ENCODE data around the gene TSPAN11. TPM values are rescaled to one million over a fixed set of nuclear protein-coding genes. Genes with fewer than 3 reads are reported as not detected.

Gene TSPAN11
- total RNA-seq, 2 experiments from 2014 or later: not detected

- POLR2A ChIA-PET: no interaction called here
- H3K4me3 Mint-ChIP-seq: no peak overlapping the region
These were observed 669 bp downstream of the TSPAN11 start for GRCh38 chr12:30927222-30927611.

GRCh38 chr12:30928356-30929244 lies 2.1 kb downstream of the TSPAN11 start:
- CTCF ChIA-PET: no interaction called here
- Mint-ChIP-seq H3K27ac (no peak overlapping the region), H3K9me3 (no peaks in the 10 kb centered on the region), H3K4me3 (no peak overlapping the region), H3K4me1 (no peaks in the 10 kb centered on the region), H3K36me3 (ENCODE audit: low read depth) (no peaks in the 10 kb centered on the region), H3K27me3 (peaks cover 48% of the 10 kb centered on the region)
- POLR2A ChIA-PET: no interaction called here
- DNase-seq: no peak

More at GRCh38 chr12:30927222-30927611, 669 bp downstream of the TSPAN11 start:
- H3K36me3 Mint-ChIP-seq (ENCODE audit: low read depth): no peaks in the 10 kb centered on the region
- CTCF ChIA-PET: no interaction called here
- H3K9me3 Mint-ChIP-seq: no peaks in the 10 kb centered on the region
- DNase-seq: no peak
- no peaks in the 10 kb centered on the region for H3K4me1 Mint-ChIP-seq
- H3K27me3 Mint-ChIP-seq: peaks cover 54% of the 10 kb centered on the region
- no peak overlapping the region for H3K27ac Mint-ChIP-seq

- POLR2A ChIA-PET: no interaction called here
- no peaks in the 10 kb centered on the region for H3K4me1 Mint-ChIP-seq
- no peak overlapping the region for H3K4me3 Mint-ChIP-seq
- no peaks in the 10 kb centered on the region for H3K36me3 Mint-ChIP-seq (ENCODE audit: low read depth)
- H3K9me3 Mint-ChIP-seq: no peaks in the 10 kb centered on the region
- DNase-seq: no peak
- peaks cover 36% of the 10 kb centered on the region for H3K27me3 Mint-ChIP-seq
- no peak overlapping the region for H3K27ac Mint-ChIP-seq
- CTCF ChIA-PET: no interaction called here
These were observed 3.7 kb downstream of the TSPAN11 start for GRCh38 chr12:30930238-30930637.

GRCh38 chr12:30930641-30931040 lies 4.1 kb downstream of the TSPAN11 start:
- H3K36me3 Mint-ChIP-seq (ENCODE audit: low read depth): no peaks in the 10 kb centered on the region
- H3K9me3 Mint-ChIP-seq: no peaks in the 10 kb centered on the region
- no peak for DNase-seq
- ChIA-PET POLR2A (no interaction called here), CTCF (no interaction called here)
- no peak overlapping the region for H3K27ac Mint-ChIP-seq
- peaks cover 32% of the 10 kb centered on the region for H3K27me3 Mint-ChIP-seq
- no peak overlapping the region for H3K4me3 Mint-ChIP-seq
- no peaks in the 10 kb centered on the region for H3K4me1 Mint-ChIP-seq

DNA sequence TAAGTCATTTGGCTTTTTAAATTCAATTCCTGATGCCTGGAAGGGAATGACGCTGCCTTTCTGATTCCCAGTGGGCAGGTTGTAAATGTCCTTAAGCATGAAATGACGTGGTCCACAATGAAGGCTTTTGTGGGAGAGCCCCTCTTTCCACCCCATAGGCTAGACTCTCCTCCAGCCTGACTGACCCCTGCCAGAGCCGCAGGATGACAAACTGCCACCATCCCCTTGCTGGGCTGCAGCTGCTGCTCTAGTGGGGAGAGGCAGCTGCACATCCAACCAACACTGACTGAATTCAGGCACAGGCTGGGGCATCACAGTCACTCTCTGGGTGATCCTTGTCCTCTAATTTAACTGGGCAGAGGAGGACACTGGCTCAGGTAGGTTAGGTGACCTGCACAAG lies 6.3 kb downstream of the TSPAN11 start:
- ChIA-PET POLR2A (no interaction called here), CTCF (no interaction called here)
- H3K27me3 Mint-ChIP-seq: peaks cover 20% of the 10 kb centered on the region
- H3K4me1 Mint-ChIP-seq: no peaks in the 10 kb centered on the region
- H3K27ac Mint-ChIP-seq: no peak overlapping the region
- no peaks in the 10 kb centered on the region for H3K36me3 Mint-ChIP-seq (ENCODE audit: low read depth)
- DNase-seq: no peak
- H3K9me3 Mint-ChIP-seq: no peaks in the 10 kb centered on the region
- no peak overlapping the region for H3K4me3 Mint-ChIP-seq

- POLR2A ChIA-PET: no interaction called here
- DNase-seq: no peak
- Mint-ChIP-seq H3K36me3 (ENCODE audit: low read depth) (no peaks in the 10 kb centered on the region), H3K4me1 (no peaks in the 10 kb centered on the region), H3K9me3 (no peaks in the 10 kb centered on the region), H3K27me3 (peaks cover 9% of the 10 kb centered on the region), H3K4me3 (no peak overlapping the region), H3K27ac (no peak overlapping the region)
- CTCF ChIA-PET: no interaction called here
These were observed 8.3 kb downstream of the TSPAN11 start for GRCh38 chr12:30934811-30935210.

- DNase-seq: no peak
- ChIA-PET POLR2A (no interaction called here), CTCF (interaction anchor here (0.6 kb wide), 1 partner anchor 1411 kb away, joined by 4 read pairs; no protein-coding TSS in a partner anchor)
- Mint-ChIP-seq H3K4me1 (no peaks in the 10 kb centered on the region), H3K4me3 (no peak overlapping the region), H3K9me3 (no peaks in the 10 kb centered on the region), H3K27me3 (peaks cover 9% of the 10 kb centered on the region), H3K36me3 (ENCODE audit: low read depth) (no peaks in the 10 kb centered on the region), H3K27ac (no peak overlapping the region)
These were observed 9.5 kb downstream of the TSPAN11 start for GRCh38 chr12:30936036-30936435.

GRCh38 chr12:30939234-30939633 lies 12.7 kb downstream of the TSPAN11 start:
- Mint-ChIP-seq H3K9me3 (no peaks in the 10 kb centered on the region), H3K4me3 (no peak overlapping the region)
- CTCF ChIA-PET: no interaction called here

DNA sequence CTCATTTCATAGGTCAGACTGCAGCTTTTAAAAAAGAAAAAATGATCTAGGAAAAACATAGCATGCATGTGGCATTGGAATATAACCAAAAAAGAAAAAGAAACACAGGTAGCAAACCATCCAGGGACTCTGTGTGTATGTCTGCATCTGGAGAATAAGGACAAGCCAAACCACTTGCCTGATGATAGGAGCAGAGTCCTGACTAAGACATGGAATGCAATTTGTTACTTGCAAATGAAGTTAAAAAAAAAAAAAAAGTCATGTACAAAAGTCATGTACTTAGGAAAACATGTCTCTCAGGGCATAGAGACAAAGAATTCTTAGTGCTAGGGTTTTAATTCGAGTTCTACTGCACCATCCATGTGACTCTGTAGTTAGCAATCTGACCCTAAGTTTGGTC lies 15.9 kb downstream of the TSPAN11 start:
- Mint-ChIP-seq H3K36me3 (ENCODE audit: low read depth) (no peaks in the 10 kb centered on the region), H3K9me3 (no peaks in the 10 kb centered on the region), H3K27ac (no peak overlapping the region), H3K27me3 (peaks cover 7% of the 10 kb centered on the region), H3K4me3 (no peak overlapping the region), H3K4me1 (no peaks in the 10 kb centered on the region)
- no peak for DNase-seq
- CTCF ChIA-PET: no interaction called here
- POLR2A ChIA-PET: no interaction called here

More at GRCh38 chr12:30939234-30939633, 12.7 kb downstream of the TSPAN11 start:
- Mint-ChIP-seq H3K4me1 (no peaks in the 10 kb centered on the region), H3K36me3 (ENCODE audit: low read depth) (no peaks in the 10 kb centered on the region), H3K27me3 (peaks cover 11% of the 10 kb centered on the region), H3K27ac (no peak overlapping the region)
- POLR2A ChIA-PET: no interaction called here
- DNase-seq: no peak

DNA sequence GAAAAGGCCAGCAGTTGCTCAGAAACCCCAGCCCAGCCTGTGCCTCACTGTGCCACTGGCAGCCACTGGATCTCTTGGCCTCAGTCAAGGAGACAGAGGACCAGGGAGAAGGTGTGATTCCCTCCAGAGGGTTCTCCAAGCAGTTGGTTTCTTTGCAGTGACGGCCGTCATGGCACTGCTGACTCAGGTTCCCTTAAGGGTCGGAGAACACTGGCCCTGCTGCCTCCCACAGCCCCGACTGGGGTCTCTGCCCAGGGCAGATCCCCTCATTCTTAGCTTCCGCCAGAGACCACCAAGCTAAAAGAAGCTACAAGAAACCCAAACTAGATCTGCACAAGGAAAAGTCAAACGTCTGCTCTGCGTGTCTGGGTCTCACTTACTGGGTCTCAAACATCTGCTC lies 16.4 kb downstream of the TSPAN11 start:
- no peaks in the 10 kb centered on the region for H3K36me3 Mint-ChIP-seq (ENCODE audit: low read depth)
- H3K4me1 Mint-ChIP-seq: no peaks in the 10 kb centered on the region
- ChIA-PET CTCF (no interaction called here), POLR2A (no interaction called here)
- no peak for DNase-seq
- H3K9me3 Mint-ChIP-seq: no peaks in the 10 kb centered on the region
- no peak overlapping the region for H3K27ac Mint-ChIP-seq
- H3K4me3 Mint-ChIP-seq: no peak overlapping the region
- peaks cover 9% of the 10 kb centered on the region for H3K27me3 Mint-ChIP-seq

DNA sequence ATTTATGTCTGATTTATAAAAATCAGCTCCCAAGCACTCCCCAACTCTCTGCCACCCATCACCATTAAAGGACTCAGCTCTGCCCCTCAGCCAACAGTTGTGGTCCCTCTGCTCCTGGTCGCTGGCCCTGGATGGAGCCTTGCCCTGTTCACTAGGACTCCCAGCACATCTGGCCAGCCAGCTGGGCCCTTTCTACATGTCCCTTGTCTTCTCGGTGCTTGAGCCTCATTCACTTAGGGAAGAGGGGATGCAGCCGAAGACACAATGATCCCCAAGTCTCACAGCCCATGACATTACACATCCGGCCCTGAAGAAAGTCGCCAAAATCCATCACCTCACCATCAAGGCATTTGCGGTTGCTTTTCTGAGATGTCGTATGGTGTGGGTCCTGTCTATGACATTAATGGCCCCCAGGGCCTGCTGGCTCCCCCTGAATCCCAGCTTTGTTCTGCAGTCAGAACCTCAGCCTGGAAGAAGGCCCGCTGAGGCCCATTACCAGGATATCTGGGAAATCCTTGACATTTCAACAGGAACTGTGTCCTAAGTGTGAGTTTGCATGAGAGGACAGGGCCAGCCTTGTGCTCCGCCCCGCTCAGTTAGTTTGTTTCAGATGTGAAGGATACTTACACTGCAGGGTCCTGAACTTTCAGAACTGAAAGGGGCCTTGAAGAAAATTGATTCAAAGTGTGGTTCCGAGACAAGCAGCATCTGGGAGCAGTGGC lies 19.1 kb downstream of the TSPAN11 start:
- POLR2A ChIA-PET: no interaction called here
- CTCF ChIA-PET: no interaction called here
- no peak overlapping the region for H3K4me3 Mint-ChIP-seq
- no peaks in the 10 kb centered on the region for H3K4me1 Mint-ChIP-seq
- H3K27me3 Mint-ChIP-seq: peaks cover 12% of the 10 kb centered on the region
- DNase-seq: no peak
- H3K9me3 Mint-ChIP-seq: no peaks in the 10 kb centered on the region
- H3K27ac Mint-ChIP-seq: no peak overlapping the region
- no peaks in the 10 kb centered on the region for H3K36me3 Mint-ChIP-seq (ENCODE audit: low read depth)

DNA sequence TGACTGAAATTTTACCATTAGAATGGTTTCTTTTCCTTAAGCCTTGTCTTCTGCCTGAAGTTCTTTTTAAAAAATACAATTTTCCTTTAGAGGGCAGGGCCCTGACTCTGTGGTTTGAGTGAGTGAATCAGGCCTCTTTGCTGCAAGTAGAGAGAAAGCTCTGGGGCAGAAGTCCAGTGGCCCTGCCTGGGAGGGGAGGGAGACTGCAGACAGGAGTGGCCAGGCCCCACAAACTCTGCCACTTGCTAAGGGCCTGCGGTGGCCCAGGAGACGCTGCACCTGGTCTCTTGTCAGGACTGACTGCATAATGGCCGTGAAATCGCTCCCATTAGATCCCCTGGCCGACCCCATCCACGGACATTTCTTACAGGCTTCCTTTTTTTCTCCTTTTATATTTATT lies 25.5 kb downstream of the TSPAN11 start:
- no peak overlapping the region for H3K27ac Mint-ChIP-seq
- no peaks in the 10 kb centered on the region for H3K9me3 Mint-ChIP-seq
- CTCF ChIA-PET: no interaction called here
- peaks cover 11% of the 10 kb centered on the region for H3K27me3 Mint-ChIP-seq
- H3K4me3 Mint-ChIP-seq: no peak overlapping the region
- POLR2A ChIA-PET: no interaction called here
- H3K4me1 Mint-ChIP-seq: peaks cover 4% of the 10 kb centered on the region
- no peaks in the 10 kb centered on the region for H3K36me3 Mint-ChIP-seq (ENCODE audit: low read depth)
- no peak for DNase-seq

DNA sequence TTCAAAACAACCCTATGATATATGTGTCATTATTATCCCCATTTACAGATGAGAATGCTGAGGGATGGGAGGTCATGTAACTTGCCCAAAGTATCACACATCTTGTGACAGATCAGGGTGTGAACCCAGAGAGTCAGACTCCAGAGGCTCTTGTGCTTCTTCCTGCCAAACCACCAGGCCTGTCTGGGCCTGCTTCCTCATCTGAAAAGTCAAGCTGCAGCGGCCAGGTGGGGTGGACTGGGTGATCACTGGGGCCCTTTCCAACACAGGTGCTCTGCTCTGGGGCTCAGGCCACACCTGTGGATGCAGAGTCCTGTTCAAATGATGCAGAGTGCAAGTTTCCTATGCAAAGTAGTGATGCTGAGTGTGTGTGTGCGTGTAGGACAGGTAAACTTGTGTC lies 26.7 kb downstream of the TSPAN11 start:
- Mint-ChIP-seq H3K27ac (no peak overlapping the region), H3K36me3 (ENCODE audit: low read depth) (no peaks in the 10 kb centered on the region), H3K27me3 (peaks cover 7% of the 10 kb centered on the region), H3K4me1 (peaks cover 4% of the 10 kb centered on the region), H3K9me3 (no peaks in the 10 kb centered on the region), H3K4me3 (no peak overlapping the region)
- POLR2A ChIA-PET: no interaction called here
- CTCF ChIA-PET: no interaction called here
- no peak for DNase-seq
